GM21786 (cell line): Measurements from ENCODE around the gene PPP4R2.

Experiments
- ATAC-seq: cut with Tn5 transposase; IDR thresholded peaks from one replicate; pipeline ENCODE4 v1.9.1; 2021; ENCODE audit not compliant: unreplicated experiment

Gene PPP4R2

DNA sequence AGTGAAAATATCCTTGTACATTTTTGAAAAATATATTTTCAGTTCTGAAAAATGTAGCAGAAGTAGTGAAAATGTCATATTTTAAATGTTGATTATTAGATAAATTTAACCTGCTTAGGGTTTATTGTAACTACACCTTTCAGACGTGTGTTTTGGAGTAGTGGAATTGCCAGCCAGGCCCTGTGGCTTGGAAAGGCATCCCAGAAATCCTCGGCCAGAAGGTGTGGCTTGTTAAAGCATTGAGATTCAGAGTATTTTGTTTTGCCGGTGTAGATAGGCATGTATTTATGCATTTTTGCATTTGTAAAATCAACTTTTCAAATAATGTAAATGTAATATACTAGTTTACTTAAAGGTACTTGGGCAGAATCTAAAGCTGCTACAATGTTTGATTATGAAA, 71.8 kb downstream of the PPP4R2 start:
- no peak for ATAC-seq

- no peak for ATAC-seq
These were observed 72.6 kb downstream of the PPP4R2 start for GRCh38 chr3:73069187-73069586.

DNA sequence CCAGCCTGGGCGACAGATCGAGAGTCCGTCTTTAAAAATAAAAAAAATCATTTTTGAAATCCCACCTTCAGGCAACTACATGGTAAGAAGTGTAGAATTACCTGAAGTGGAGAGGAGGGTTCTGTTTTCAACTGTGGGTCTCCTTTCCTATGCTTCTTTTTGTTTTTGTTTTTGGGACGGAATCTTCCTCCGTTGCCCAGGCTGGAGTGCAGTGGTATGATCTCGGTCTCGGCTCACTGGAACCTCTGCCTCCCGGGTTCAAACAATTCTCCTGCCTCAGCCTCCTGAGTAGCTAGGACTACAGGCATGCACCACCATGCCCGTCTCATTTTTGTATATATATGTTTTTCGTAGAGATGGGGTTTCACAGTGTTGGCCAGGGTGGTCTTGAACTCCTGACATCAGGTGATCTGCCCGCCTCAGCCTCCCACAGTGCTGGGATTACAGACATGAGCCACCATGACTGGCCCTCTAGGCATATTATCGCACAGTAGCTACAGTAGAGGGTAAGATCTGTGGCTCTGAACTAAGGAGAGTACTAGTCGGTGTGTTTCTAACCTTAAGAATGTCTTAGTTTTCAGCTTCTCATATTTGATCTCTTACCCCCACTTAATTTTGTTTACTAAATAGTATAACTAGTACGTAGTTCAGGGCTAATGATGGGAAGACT, 73.3 kb downstream of the PPP4R2 start:
- no peak for ATAC-seq

- ATAC-seq = no peak
These were observed 74.3 kb downstream of the PPP4R2 start for GRCh38 chr3:73070675-73071575.

- ATAC-seq = no peak
These were observed 75.3 kb downstream of the PPP4R2 start for GRCh38 chr3:73071952-73072351.

DNA sequence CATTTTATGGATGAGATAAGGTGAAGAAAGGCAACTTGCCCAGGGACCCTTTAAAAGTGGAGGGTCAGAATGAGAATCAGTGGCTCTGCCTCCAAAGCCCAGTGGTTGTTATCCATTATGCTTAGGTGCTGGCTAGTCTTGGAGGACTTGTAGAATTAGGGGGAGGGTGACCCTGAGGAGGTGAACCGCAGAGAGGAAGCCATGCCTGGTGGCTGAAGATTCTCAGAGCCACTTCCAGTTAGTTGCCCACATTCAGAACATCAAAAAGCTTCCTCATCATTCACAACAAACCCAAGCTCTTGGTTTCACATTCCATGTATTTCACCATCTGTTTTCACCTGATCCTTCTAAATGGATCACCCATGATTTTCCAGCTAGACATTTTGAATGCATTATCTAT, 76.0 kb downstream of the PPP4R2 start:
- no peak for ATAC-seq

DNA sequence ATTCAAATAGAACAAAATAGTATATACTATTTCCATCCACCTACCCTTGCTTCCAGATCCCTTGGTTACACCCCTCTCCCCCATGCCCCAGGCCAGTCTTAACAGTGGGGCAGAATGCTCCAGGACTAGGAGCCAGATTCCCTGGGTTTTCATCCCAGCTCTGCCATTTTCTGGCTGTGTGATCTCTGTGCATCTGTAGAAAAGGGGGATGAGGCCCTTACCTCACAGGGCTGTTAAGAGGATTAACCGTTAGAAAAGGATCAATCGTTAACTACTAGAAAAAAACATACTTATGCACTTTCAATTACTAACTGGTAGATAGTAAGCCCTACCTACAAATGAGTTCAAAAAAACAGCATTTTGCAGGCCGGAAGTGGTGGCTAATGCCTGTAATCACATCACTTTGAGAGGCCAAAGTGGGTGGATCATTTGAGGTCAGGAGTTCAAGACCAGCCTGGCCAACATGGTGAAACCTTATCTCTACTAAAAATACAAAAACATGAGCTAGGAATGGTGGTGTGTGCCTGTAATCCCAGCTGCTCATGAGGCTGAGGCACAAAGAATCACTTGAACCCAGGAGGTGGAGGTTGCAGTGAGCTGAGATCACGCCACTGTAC, 76.6 kb downstream of the PPP4R2 start:
- ATAC-seq = no peak

DNA sequence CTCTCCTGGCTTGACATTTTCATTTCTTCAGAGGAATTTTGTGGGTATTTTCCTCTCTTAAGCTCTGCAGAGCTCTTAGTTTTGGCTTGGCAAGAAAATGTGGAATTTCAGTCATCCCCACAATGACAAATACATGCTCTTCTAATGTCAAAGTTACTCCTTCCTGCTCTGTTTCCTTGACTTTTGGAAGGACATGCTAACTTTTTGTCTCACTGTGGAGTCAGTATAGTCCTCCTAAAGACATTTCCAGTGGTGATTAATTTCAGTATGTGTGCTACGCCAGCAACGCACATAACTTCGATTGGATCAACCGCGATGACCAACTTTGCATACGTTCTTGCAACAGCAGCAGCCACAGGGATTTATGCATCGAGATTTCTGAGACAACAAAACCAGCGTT, 78.2 kb downstream of the PPP4R2 start:
- no peak for ATAC-seq

- ATAC-seq = no peak
These were observed 83.8 kb downstream of the PPP4R2 start for GRCh38 chr3:73080216-73080966.

- no peak for ATAC-seq
These were observed 84.5 kb downstream of the PPP4R2 start for GRCh38 chr3:73081140-73081539.

DNA sequence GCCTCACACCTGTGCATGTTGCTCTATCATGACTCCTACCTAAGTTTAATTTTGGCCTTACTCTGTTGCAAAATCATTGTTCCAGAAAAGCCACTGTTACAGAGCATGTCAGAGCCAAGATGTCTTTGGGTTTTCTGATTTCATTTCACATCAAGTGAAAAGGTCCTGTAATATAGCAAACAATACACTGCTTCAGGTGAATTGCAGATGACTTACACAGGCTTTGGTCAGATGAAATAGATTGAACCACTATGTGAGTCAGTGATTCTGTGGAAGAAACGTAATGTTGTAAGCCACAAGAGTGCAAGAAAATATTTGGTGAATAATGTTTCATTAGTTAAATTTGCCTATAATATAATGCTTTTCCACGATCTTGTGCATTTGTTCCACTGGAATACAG, 87.6 kb downstream of the PPP4R2 start:
- ATAC-seq = no peak

GRCh38 chr3:73086071-73086494, 89.5 kb downstream of the PPP4R2 start:
- ATAC-seq = no peak

DNA sequence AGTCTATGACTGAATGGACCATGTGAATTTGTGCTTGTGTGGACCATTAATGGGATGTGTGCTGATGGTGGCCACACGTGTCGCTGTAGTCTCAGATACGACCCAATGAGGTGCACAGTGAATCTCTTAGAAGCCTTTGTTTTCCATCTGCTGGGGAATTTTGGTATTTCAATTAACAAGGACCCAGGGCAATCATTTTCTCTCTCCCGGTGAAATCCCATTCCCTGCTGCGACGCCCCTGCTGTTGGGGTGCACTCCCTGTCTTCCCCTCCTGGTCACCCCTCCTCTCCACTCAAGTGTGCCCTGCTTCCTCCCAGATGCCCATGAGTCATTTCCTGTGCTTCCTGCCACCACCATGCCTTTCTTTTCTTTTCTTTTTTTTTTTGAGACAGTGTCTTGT, 97.5 kb downstream of the PPP4R2 start:
- ATAC-seq = no peak

DNA sequence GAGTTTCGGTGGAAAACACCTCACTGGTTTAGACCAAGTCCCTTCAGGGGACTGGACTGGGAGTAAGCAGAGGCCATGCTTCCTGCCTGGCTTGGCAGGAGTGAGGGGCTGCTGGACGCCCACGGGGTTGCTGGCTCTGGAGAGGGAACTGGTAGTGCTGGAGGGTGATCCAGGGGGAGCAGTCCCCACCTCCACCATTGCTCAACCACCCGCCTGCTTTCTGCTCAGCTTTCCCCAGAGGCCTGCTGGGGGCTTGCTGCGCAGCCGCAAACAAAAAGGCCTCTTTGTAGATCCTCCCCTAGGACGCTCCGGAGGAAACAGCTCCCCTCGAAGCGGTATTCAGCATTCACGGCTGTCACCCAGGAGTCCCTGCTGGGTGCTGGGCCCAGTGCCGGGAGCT, 98.3 kb downstream of the PPP4R2 start:
- ATAC-seq = no peak

GRCh38 chr3:73096169-73096568, 99.6 kb downstream of the PPP4R2 start:
- ATAC-seq = no peak

DNA sequence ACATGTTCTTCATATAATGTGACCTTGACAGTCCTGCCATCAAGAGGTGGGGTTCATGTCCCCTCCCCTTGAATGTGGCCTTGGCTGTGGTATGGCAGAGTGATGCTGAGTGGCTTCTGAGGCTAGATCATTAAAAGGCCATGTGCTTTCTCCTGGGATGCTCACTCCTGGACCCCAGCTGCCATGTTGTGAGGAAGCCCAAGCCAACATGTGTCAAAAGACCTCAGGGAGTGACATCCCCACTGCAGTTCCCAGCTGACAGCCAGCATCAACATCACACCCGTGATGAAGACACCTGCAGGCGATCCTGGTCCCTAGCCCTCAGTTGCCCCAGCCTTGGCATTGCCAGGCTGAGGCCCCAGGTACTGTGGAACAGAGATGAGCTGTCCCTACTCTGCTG, 101.4 kb downstream of the PPP4R2 start:
- no peak for ATAC-seq

DNA sequence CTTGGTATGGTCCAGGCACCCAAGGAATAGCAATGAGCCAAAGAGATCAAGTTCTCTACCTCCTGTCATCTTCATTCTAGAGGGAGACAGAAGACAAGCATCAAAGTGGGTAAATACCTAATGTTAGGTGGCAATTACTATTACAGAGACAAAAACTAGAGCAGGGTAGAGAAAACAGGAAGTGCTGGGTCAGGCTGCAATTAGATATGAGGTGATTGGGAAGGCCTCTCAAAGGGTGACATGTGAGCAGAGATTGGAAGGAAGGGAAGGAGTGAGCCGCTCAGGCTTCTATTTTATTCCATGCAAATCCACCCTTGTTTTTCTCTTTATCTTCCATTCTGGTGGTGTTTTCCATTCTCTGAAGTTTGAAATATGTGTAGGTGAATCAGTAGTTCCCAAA, 102.3 kb downstream of the PPP4R2 start:
- ATAC-seq = no peak

DNA sequence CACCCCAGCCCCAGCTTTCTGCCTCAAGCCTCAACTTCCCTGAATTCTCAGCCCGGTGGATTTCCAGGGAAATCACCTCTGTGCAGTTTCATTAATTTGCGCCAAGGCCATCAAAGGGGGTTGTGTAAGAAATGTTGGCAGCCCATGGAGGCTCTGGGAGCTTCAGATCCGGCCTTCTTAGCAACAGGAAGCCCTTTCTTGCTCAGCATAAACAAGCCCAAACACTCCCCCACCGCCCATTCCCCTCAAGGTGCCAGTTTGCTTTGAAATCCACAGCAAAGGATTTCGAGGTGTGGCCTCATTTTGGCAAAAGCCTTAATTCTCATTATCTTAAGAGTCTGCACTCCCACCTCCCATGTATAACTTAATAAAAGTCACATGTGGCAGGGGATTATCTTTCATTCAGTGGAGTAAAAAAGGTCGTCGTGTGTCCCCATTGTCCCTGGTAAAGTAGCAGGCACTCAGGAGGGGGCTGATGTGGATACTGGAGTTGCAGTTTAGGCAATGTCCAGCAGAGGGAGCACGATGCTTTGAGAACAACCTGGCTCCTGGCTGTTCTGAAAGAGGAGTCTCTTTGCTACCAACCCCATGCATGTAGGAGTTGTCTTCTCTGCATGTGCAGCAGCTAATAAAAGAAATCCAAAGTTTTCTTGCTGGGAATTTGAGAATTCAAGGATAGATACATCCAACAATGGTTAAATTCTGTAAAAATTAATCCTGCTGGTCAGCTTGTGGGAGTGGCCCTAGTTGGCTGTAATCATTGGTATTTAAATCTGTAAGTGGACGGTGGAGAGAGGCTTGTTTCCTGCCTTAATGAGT, 104.3 kb downstream of the PPP4R2 start:
- ATAC-seq = peak; percentile 70

GRCh38 chr3:73101881-73102280, 105.3 kb downstream of the PPP4R2 start:
- ATAC-seq = no peak

GRCh38 chr3:73107215-73107614, 110.6 kb downstream of the PPP4R2 start:
- no peak for ATAC-seq
